HepG2 (cell line): Measurements from ENCODE around the gene KIF7. TPM values are rescaled to one million over a fixed set of nuclear protein-coding genes. Genes with fewer than 3 reads are reported as not detected.

ENCODE experiments used
- CBX1 ChIP-seq: IDR thresholded peaks from one replicate; pipeline ENCODE4 v1.6.1; 2016; ENCODE audit warnings: antibody characterized with exemption, low read depth
- HCFC1 ChIP-seq: fragments of 150-350 bp; IDR thresholded peaks from 2 replicates; pipeline ENCODE4 v1.6.1; 2014; ENCODE audit warnings: low read depth, low read length
- IKZF5 ChIP-seq: IDR thresholded peaks from 2 replicates; pipeline ENCODE4 v1.6.1; 2018; ENCODE audit warnings: missing genetic modification reagents, mild to moderate bottlenecking, missing compliant biosample characterization
- MTF1 ChIP-seq: sonication (generic); formaldehyde crosslinking; IDR thresholded peaks from 2 replicates; pipeline ENCODE4 v1.5.0; 2020; ENCODE audit warnings: missing genetic modification reagents
- MXD4 ChIP-seq: IDR thresholded peaks from 2 replicates; pipeline ENCODE4 v1.6.1; 2016; ENCODE audit warnings: mild to moderate bottlenecking, missing biosample characterization, missing genetic modification reagents
- NKX3-1 ChIP-seq: sonication (generic); formaldehyde crosslinking; IDR thresholded peaks from 2 replicates; pipeline ENCODE4 v1.5.0; 2020; ENCODE audit warnings: missing genetic modification reagents
- POLR2A ChIP-seq, 2 experiments: IDR thresholded peaks; 2 replicates each; pipeline ENCODE4 v1.6.1; 2011; ENCODE audit warnings: low read depth in 2 of 2, low read length in 2 of 2, mild to moderate bottlenecking in 1 of 2, moderate library complexity in 1 of 2; ENCODE audit not compliant: insufficient read depth in 1 of 2
- RBAK ChIP-seq: sonication (generic); formaldehyde crosslinking; IDR thresholded peaks from 2 replicates; pipeline ENCODE4 v1.5.1; 2020; ENCODE audit warnings: mild to moderate bottlenecking, missing genetic modification reagents
- SSRP1 ChIP-seq: IDR thresholded peaks from 2 replicates; pipeline ENCODE4 v1.6.1; 2016; ENCODE audit warnings: control low read depth
- TAF1 ChIP-seq: sonication (generic); formaldehyde crosslinking; IDR thresholded peaks from 2 replicates; pipeline ENCODE4 v1.4.0; 2020; ENCODE audit warnings: missing genetic modification reagents
- TRIM22 ChIP-seq: fragments of 450-650 bp; IDR thresholded peaks from 2 replicates; pipeline ENCODE4 v1.6.1; 2017
- ZBED4 ChIP-seq: sonication (generic); formaldehyde crosslinking; IDR thresholded peaks from 2 replicates; pipeline ENCODE4 v1.4.0; 2020; ENCODE audit warnings: missing genetic modification reagents, borderline replicate concordance
- ZEB1 ChIP-seq: IDR thresholded peaks from 2 replicates; pipeline ENCODE4 v1.6.1; 2012; ENCODE audit warnings: mild to moderate bottlenecking, low read depth, inconsistent platforms; ENCODE audit not compliant: insufficient replicate concordance
- ZNF138 ChIP-seq: sonication (generic); formaldehyde crosslinking; IDR thresholded peaks from 2 replicates; pipeline ENCODE4 v1.5.0; 2020; ENCODE audit warnings: mild to moderate bottlenecking, low read depth, missing genetic modification reagents
- ZNF235 ChIP-seq: sonication (generic); formaldehyde crosslinking; IDR thresholded peaks from 2 replicates; pipeline ENCODE4 v1.8.1; 2023; ENCODE audit warnings: mild to moderate bottlenecking, missing genetic modification reagents, borderline replicate concordance
- ZNF274 ChIP-seq: sonication (generic); formaldehyde crosslinking; IDR thresholded peaks from 2 replicates; pipeline ENCODE4 v1.5.1; 2020; ENCODE audit warnings: mild to moderate bottlenecking, missing genetic modification reagents
- ZNF292 ChIP-seq: sonication (generic); formaldehyde crosslinking; IDR thresholded peaks from 2 replicates; pipeline ENCODE4 v1.8.1; 2022; ENCODE audit warnings: mild to moderate bottlenecking, low read depth, missing genetic modification reagents, borderline replicate concordance
- ZNF350 ChIP-seq: sonication (generic); formaldehyde crosslinking; IDR thresholded peaks from 2 replicates; pipeline ENCODE4 v1.4.0; 2020; ENCODE audit warnings: mild to moderate bottlenecking, low read depth, missing genetic modification reagents, borderline replicate concordance
- ZNF547 ChIP-seq: sonication (generic); formaldehyde crosslinking; IDR thresholded peaks from 2 replicates; pipeline ENCODE4 v1.5.1; 2020; ENCODE audit warnings: mild to moderate bottlenecking, missing genetic modification reagents
- ZNF839 ChIP-seq: sonication (generic); formaldehyde crosslinking; IDR thresholded peaks from 2 replicates; pipeline ENCODE4 v1.4.0; 2020; ENCODE audit warnings: missing genetic modification reagents, mild to moderate bottlenecking, borderline replicate concordance
- ZNF883 ChIP-seq: sonication (generic); formaldehyde crosslinking; IDR thresholded peaks from 2 replicates; pipeline ENCODE4 v1.5.1; 2020; ENCODE audit warnings: mild to moderate bottlenecking, missing genetic modification reagents; ENCODE audit errors: not compliant biosample characterization
- ZSCAN31 ChIP-seq: sonication (generic); formaldehyde crosslinking; IDR thresholded peaks from 2 replicates; pipeline ENCODE4 v1.5.0; 2020; ENCODE audit warnings: low read depth, mild to moderate bottlenecking, missing genetic modification reagents
- polyA plus RNA-seq, 8 experiments: library from polyadenylated mRNA; depleted of rRNA in 3 of 8; stranded (reverse) in 7 of 8; unstranded in 1 of 8; fragments of >200 nt; fragmentation: Illumina TruSeq in 4 of 8; extraction: Trizol in 4 of 8; gene quantifications; 2 replicates each; pipeline versions ENCODE4 v1.2.1 to v1.2.3, GENCODE V29; 2011 to 2016; ENCODE audit warnings: low read depth in 4 of 8, missing spikeins in 1 of 8, mixed read lengths in 1 of 8; ENCODE audit not compliant: insufficient read depth in 1 of 8
- total RNA-seq, 5 experiments: library from RNA; depleted of rRNA; stranded (reverse); fragments of >200 nt; fragmentation: Illumina TruSeq; extraction: Trizol; gene quantifications; 2 replicates each; pipeline ENCODE4 v1.2.3, GENCODE V29; 2016; ENCODE audit warnings: low read depth in 1 of 5
- TF ChIP-seq, protein P1 (sequence below): sonication (generic); formaldehyde crosslinking; IDR thresholded peaks from 2 replicates; pipeline ENCODE4 v1.4.0; 2020; ENCODE audit warnings: mild to moderate bottlenecking, missing genetic modification reagents

KIF7 gene
- total and polyA plus RNA-seq, 2 of the 13 experiments (the other 11 are each of a cell fraction or from before 2014, with no cell fraction given): 1.5 to 6.2 TPM

DNA sequence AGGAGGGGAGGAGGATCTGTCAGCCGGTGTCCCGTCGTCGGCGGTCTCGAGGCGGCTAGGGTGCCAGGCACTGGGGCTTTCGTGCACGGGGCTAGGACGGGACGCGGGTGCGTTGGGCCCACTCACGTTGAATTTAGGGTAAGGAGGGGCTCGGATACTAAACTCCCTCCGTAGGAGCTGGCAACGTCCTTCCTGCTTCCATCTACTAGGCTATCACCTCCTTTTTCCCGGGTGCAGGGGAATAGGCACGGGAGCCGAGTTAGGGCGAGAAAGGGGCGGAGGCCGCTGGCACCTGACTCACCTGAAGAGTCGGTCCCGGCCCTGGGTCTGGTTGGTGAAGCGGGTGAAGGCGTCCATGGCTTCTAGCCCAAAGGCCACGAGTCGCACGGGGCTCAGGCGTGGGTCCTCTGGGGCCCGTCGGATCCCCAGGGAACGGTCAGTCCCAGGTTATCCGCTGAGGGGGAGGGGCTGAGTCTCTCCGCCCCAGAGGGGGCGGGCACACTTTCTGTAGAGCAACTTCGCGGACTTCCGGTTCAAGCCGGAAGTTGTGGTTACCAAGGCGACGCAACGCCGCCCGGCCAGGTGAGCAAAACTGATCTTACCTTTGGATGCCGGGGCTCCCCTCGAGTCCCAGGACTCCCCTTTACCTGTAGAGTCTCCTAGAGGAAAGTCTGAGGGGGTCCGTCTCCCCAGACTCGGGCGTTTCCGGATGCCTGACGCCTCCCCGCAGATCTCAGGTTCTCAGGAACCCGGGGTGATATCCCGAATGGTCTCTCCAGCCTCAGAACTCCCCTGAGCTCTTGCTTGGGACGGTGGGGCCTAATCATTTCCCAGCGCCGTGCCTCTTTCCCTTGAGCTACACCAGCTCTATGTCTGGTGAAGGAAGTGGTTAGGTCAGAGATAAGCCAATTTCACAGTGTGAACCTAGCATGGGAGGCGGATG lies 35.3 kb upstream of the KIF7 start, which contains the start of the genes PEX11A and WDR93 (continued):
- TF ChIP-seq IKZF5 (CRISPR knock-in tag) (0 out of 2 replicates have a peak, but pooled peaks have one; percentile 51), MTF1 (CRISPR knock-in tag) (no peak; the same call in 1 of the 2 replicates), HCFC1 (peak; percentile 44; the same call in 1 of the 2 replicates), POLR2A (IDR thresholded peaks at IDR 0.05; ENCODE audit: insufficient read depth in 1 of 2, low read depth in 2 of 2, low read length in 2 of 2) (peak; percentile 70 to 92), ZNF292 (CRISPR knock-in tag) (0 out of 2 replicates have a peak, but pooled peaks have one; percentile 30), ZEB1 (peak; percentile 86), TAF1 (CRISPR knock-in tag) (peak; percentile 46; the same call in 1 of the 2 replicates), ZNF235 (CRISPR knock-in tag) (peak; percentile 40; the same call in 1 of the 2 replicates), SSRP1 (0 out of 2 replicates have a peak, but pooled peaks have one; percentile 16), ZNF547 (CRISPR knock-in tag) (no peak; the same call in 1 of the 2 replicates), ZNF883 (CRISPR knock-in tag) (peak; percentile 82), NKX3-1 (CRISPR knock-in tag) (no peak), CBX1 (peak; percentile 34), RBAK (no peak), ZNF839 (CRISPR knock-in tag) (no peak), ZNF274 (CRISPR knock-in tag) (peak; percentile 80), ZSCAN31 (peak; percentile 79; the same call in 1 of the 2 replicates), ZNF138 (0 out of 2 replicates have a peak, but pooled peaks have one; percentile 52), ZBED4 (CRISPR knock-in tag) (peak; percentile 46; the same call in 1 of the 2 replicates), ZNF350 (CRISPR knock-in tag) (peak; percentile 58; the same call in 1 of the 2 replicates), TRIM22 (no peak), MXD4 (peak; percentile 62)
- TF ChIP-seq, protein P1, sequence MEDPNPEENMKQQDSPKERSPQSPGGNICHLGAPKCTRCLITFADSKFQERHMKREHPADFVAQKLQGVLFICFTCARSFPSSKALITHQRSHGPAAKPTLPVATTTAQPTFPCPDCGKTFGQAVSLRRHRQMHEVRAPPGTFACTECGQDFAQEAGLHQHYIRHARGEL: no peak
